ENCODE data around the gene CHP1. TPM values are rescaled to one million over a fixed set of nuclear protein-coding genes. Genes with fewer than 3 reads are reported as not detected.
"Not testable (repeated sequence)": the region's sequence is repeated elsewhere in the genome, so short reads cannot be mapped to it uniquely, and the experiment has no call there.

The CHP1 gene
- total RNA-seq, 1 experiment from 2014 or later = 58.0 TPM

- Histone ChIP-seq H3K36me3 (replicated peaks; ENCODE audit: control insufficient read depth, insufficient read depth, low read length) (peaks cover 6% of the 10 kb centered on the region), H3K4me3 (ENCODE audit: insufficient read depth, low read depth, low read length) (no peak overlapping the region), H3K27me3 (ENCODE audit: control insufficient read depth, insufficient read depth, low read length) (no peaks in the 10 kb centered on the region)
- no peak for DNase-seq
Measured at GRCh38 chr15:41276831-41277230, 45.8 kb downstream of the CHP1 start.

DNA sequence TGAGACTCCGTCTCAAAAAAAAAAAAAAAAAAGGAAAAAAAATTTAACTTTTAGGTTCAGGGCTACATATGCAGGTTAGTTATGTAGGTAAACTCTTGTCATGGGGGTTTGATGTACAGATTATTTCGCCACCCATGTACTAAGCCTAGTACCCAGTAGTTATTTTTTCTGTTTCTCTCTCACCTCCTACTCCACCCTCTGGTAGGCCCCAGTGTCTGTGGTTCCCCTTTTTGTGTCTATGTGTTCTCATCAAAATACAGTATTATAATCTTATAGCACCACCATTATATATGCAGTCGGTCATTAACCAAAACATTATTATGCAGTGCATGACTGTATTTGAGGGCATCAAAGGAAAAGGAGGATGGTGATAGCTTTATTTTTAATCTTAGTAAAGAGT, 47.3 kb downstream of the CHP1 start:
- Histone ChIP-seq H3K4me3 (ENCODE audit: insufficient read depth, low read depth, low read length) (no peak overlapping the region), H3K36me3 (replicated peaks; ENCODE audit: control insufficient read depth, insufficient read depth, low read length) (peaks cover 6% of the 10 kb centered on the region), H3K27me3 (ENCODE audit: control insufficient read depth, insufficient read depth, low read length) (no peaks in the 10 kb centered on the region)
- DNase-seq = no peak

GRCh38 chr15:41279535-41280283, 48.6 kb downstream of the CHP1 start:
- Histone ChIP-seq H3K4me3 (ENCODE audit: insufficient read depth, low read depth, low read length) (no peak overlapping the region), H3K36me3 (replicated peaks; ENCODE audit: control insufficient read depth, insufficient read depth, low read length) (peaks cover 6% of the 10 kb centered on the region), H3K27me3 (ENCODE audit: control insufficient read depth, insufficient read depth, low read length) (no peaks in the 10 kb centered on the region)
- DNase-seq = no peak

DNA sequence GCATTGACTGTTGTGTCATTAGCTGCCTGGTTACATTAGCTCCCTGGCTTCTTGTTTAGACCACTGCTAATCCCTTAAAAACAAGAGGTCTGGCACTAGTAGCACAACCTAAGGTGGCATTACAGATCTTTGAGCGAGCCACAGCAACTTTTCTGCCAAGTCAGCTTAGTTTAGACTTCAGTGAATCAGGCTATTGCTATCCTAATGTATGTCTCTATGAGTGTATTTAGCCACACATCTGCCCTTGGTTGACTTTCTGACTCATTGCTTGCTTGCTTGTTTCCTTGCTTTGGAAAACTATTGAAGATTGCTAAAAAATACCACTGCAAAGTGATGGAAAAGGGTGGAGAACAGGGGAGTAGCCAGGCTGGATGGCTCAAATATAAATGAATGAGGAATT, 50.2 kb downstream of the CHP1 start:
- Histone ChIP-seq H3K4me3 (ENCODE audit: insufficient read depth, low read depth, low read length) (no peak overlapping the region), H3K36me3 (replicated peaks; ENCODE audit: control insufficient read depth, insufficient read depth, low read length) (peaks cover 10% of the 10 kb centered on the region), H3K27me3 (ENCODE audit: control insufficient read depth, insufficient read depth, low read length) (no peaks in the 10 kb centered on the region)
- DNase-seq = no peak

DNA sequence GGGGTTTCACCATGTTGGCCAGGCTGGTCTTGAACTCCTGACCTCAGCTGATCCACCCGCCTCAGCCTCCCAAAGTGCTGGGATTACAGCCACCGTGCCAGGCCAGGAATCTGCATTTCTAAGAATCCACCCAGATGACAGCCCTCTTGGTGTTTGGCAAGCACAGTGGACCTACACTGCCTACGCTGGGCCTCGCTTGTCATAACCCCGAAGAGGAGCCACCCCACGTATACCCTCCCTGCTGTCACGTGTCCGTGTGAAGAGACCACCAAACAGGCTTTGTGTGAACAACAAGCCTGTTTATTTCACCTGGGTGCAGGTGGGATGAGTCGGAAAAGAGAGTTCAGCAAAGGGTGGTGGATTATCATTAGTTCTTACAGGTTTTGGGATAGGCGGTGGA, 51.4 kb downstream of the CHP1 start:
- H3K27me3 ChIP-seq (ENCODE audit: control insufficient read depth, insufficient read depth, low read length); H3K4me3 ChIP-seq (ENCODE audit: insufficient read depth, low read depth, low read length); DNase-seq: not testable (repeated sequence)
- peaks cover 18% of the 10 kb centered on the region for H3K36me3 ChIP-seq (replicated peaks; ENCODE audit: control insufficient read depth, insufficient read depth, low read length)

DNA sequence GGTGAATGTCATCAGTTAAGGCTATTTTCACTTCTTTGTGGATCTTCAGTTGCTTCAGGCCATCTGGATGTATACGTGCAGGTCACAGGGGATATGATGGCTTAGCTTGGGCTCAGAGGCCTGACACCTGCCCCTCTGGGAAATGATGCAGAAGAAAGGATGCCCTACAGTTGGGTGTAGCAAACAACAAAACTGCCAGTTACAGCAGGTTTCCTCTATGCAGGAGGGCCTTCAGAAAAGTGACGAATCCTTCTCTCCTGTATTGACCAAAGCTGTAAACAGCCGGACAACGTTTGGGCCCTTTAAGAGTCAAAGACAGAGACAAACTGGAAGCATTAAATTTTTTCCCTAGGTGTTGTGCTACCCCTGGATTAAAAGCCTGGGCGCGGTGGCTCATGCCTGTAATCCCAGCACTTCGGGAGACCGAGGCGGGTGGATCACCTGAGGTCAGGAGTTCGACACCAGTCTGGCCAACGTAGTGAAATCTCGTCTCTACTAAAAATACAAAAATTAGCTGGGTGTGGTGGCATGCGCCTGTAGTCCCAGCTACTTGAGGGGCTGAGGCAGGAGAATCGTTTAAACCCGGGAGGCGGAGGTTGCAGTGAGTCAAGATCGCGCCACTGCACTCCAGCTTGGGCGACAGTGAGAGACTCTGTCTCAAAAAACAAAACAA, 52.0 kb downstream of the CHP1 start:
- peak; percentile 17 for DNase-seq
- not testable (repeated sequence) for H3K27me3 ChIP-seq (ENCODE audit: control insufficient read depth, insufficient read depth, low read length)
- H3K36me3 ChIP-seq (replicated peaks; ENCODE audit: control insufficient read depth, insufficient read depth, low read length) = peaks cover 18% of the 10 kb centered on the region
- H3K4me3 ChIP-seq (ENCODE audit: insufficient read depth, low read depth, low read length) = peak overlapping the region; percentile 29

- peak; percentile 98 for DNase-seq
- no peaks in the 10 kb centered on the region for H3K27me3 ChIP-seq (ENCODE audit: control insufficient read depth, insufficient read depth, low read length)
- H3K4me3 ChIP-seq (ENCODE audit: insufficient read depth, low read depth, low read length) = peak overlapping the region; percentile 99
- peaks cover 25% of the 10 kb centered on the region for H3K36me3 ChIP-seq (replicated peaks; ENCODE audit: control insufficient read depth, insufficient read depth, low read length)
Measured at GRCh38 chr15:41283653-41284426, 52.8 kb downstream of the CHP1 start.

GRCh38 chr15:41284427-41285177, 53.5 kb downstream of the CHP1 start:
- H3K36me3 ChIP-seq (replicated peaks; ENCODE audit: control insufficient read depth, insufficient read depth, low read length) = peaks cover 23% of the 10 kb centered on the region
- peak overlapping the region; percentile 99 for H3K4me3 ChIP-seq (ENCODE audit: insufficient read depth, low read depth, low read length)
- DNase-seq = peak; percentile 30
- no peaks in the 10 kb centered on the region for H3K27me3 ChIP-seq (ENCODE audit: control insufficient read depth, insufficient read depth, low read length)

DNA sequence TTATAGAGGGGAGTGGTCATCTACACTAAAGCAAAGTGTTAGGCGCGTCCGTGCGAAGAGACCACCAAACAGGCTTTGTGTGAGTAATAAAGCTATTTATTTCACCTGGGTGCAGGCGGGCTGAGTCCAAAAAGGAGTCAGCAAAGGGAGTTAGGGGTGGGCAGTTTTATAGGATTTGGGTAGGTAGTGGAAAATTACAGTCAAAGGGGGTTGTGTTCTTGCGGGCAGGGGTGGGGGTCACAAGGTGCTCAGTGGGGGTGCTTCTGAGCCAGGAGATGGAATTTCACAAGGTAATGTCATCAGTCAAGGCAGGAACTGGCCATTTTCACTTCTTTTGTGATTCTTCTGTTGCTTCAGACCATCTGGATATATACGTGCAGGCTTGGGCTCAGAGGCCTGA, 54.2 kb downstream of the CHP1 start:
- peak overlapping the region; percentile 99 for H3K4me3 ChIP-seq (ENCODE audit: insufficient read depth, low read depth, low read length)
- DNase-seq = no peak
- H3K27me3 ChIP-seq (ENCODE audit: control insufficient read depth, insufficient read depth, low read length) = no peaks in the 10 kb centered on the region
- peaks cover 19% of the 10 kb centered on the region for H3K36me3 ChIP-seq (replicated peaks; ENCODE audit: control insufficient read depth, insufficient read depth, low read length)

GRCh38 chr15:41286665-41287333, 55.7 kb downstream of the CHP1 start:
- Histone ChIP-seq H3K4me3 (ENCODE audit: insufficient read depth, low read depth, low read length) (no peak overlapping the region), H3K27me3 (ENCODE audit: control insufficient read depth, insufficient read depth, low read length) (no peaks in the 10 kb centered on the region), H3K36me3 (replicated peaks; ENCODE audit: control insufficient read depth, insufficient read depth, low read length) (peaks cover 20% of the 10 kb centered on the region)
- no peak for DNase-seq

DNA sequence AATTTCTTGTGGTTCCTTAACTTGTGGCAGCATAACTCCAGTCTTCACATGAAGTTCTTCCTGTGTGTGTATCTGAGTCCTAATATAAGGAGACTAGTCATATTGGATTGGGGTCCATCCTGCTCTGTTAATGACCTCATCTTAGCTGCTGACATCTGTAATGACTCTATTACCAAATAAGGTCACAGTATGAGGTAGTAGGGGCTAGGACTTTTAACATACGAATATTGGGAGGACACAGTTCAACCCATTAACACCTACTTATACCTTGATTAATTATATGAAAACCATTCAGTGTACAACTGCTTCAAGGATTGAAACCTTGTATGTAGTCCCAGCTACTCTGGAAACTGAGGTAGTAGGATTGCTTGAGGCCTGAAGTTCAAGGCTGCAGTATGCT, 57.4 kb downstream of the CHP1 start:
- DNase-seq = no peak
- Histone ChIP-seq H3K36me3 (replicated peaks; ENCODE audit: control insufficient read depth, insufficient read depth, low read length) (peaks cover 22% of the 10 kb centered on the region), H3K27me3 (ENCODE audit: control insufficient read depth, insufficient read depth, low read length) (no peaks in the 10 kb centered on the region), H3K4me3 (ENCODE audit: insufficient read depth, low read depth, low read length) (no peak overlapping the region)

GRCh38 chr15:41289953-41290352, 58.9 kb downstream of the CHP1 start:
- no peak for DNase-seq
- H3K4me3 ChIP-seq (ENCODE audit: insufficient read depth, low read depth, low read length) = no peak overlapping the region
- H3K27me3 ChIP-seq (ENCODE audit: control insufficient read depth, insufficient read depth, low read length) = no peaks in the 10 kb centered on the region
- peaks cover 22% of the 10 kb centered on the region for H3K36me3 ChIP-seq (replicated peaks; ENCODE audit: control insufficient read depth, insufficient read depth, low read length)

GRCh38 chr15:41291065-41291631, 60.1 kb downstream of the CHP1 start:
- peaks cover 19% of the 10 kb centered on the region for H3K36me3 ChIP-seq (replicated peaks; ENCODE audit: control insufficient read depth, insufficient read depth, low read length)
- no peak overlapping the region for H3K4me3 ChIP-seq (ENCODE audit: insufficient read depth, low read depth, low read length)
- no peak for DNase-seq
- H3K27me3 ChIP-seq (ENCODE audit: control insufficient read depth, insufficient read depth, low read length) = no peaks in the 10 kb centered on the region

DNA sequence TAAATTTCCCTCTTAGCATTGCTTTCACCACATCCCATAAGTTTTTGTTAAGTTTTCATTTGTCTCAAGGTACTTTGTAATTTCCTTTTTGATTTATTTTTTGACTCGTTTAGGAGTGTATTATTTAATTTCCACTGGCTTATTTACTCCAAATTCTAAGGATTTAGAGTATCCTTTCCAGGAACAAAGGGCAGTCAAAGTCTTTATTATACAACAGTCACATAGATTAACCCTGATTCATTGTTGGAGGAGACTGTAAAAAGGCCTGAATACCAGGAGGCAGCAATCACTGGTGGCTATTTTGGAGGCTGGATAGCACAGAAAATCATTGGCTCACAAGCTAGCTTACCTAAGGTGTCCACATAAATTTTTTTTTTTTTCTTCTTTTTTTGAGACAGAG, 61.5 kb downstream of the CHP1 start:
- DNase-seq = no peak
- H3K4me3 ChIP-seq (ENCODE audit: insufficient read depth, low read depth, low read length) = no peak overlapping the region
- H3K36me3 ChIP-seq (replicated peaks; ENCODE audit: control insufficient read depth, insufficient read depth, low read length) = peaks cover 11% of the 10 kb centered on the region
- no peaks in the 10 kb centered on the region for H3K27me3 ChIP-seq (ENCODE audit: control insufficient read depth, insufficient read depth, low read length)

Measured in H7 (cell line).